HepG2 (cell line): ENCODE data around the gene HYAL1. TPM values are rescaled to one million over a fixed set of nuclear protein-coding genes. Genes with fewer than 3 reads are reported as not detected.
A peak's percentile ranks its signal among the peaks of the same experiment; 100 is the strongest.

Experiments used
- BATF2 ChIP-seq: sonication (generic); formaldehyde crosslinking; IDR thresholded peaks from 2 replicates; pipeline ENCODE4 v1.8.0; 2022; ENCODE audit warnings: mild to moderate bottlenecking, missing genetic modification reagents, moderate library complexity
- BRF2 ChIP-seq: sonication (generic); formaldehyde crosslinking; IDR thresholded peaks from 2 replicates; pipeline ENCODE4 v1.8.1; 2022; ENCODE audit warnings: mild to moderate bottlenecking, missing genetic modification reagents
- ETV5 ChIP-seq: IDR thresholded peaks from 2 replicates; pipeline ENCODE4 v1.6.1; 2018; ENCODE audit warnings: missing biosample characterization, missing genetic modification reagents, inconsistent platforms, borderline replicate concordance
- KDM5A ChIP-seq: fragments of 200-600 bp; sonication (generic); IDR thresholded peaks from 2 replicates; pipeline ENCODE4 v1.7.0; 2018; ENCODE audit warnings: antibody characterized with exemption, mild to moderate bottlenecking, low read length, borderline replicate concordance
- MAF1 ChIP-seq: sonication (generic); formaldehyde crosslinking; IDR thresholded peaks from 2 replicates; pipeline ENCODE4 v1.5.0; 2020; ENCODE audit warnings: missing genetic modification reagents, borderline replicate concordance
- MAFF ChIP-seq: IDR thresholded peaks from 2 replicates; pipeline ENCODE4 v1.6.1; 2011; ENCODE audit warnings: low read depth, low read length, improper control_type of control experiment
- REXO4 ChIP-seq: sonication (generic); formaldehyde crosslinking; IDR thresholded peaks from 2 replicates; pipeline ENCODE4 v1.8.0; 2022; ENCODE audit warnings: missing genetic modification reagents, mild to moderate bottlenecking, borderline replicate concordance
- RFX1 ChIP-seq: fragments of 450-650 bp; IDR thresholded peaks from 2 replicates; pipeline ENCODE4 v1.6.1; 2017
- RNF2 ChIP-seq: fragments of 450-650 bp; conservative IDR thresholded peaks from 2 replicates; pipeline ENCODE4 v1.6.1; 2016; ENCODE audit warnings: low read depth
- SOX5 ChIP-seq: IDR thresholded peaks from 2 replicates; pipeline ENCODE4 v1.6.1; 2016; ENCODE audit warnings: borderline replicate concordance
- ZBTB42 ChIP-seq: sonication (generic); formaldehyde crosslinking; IDR thresholded peaks from 2 replicates; pipeline ENCODE4 v1.5.0; 2020; ENCODE audit warnings: mild to moderate bottlenecking, missing genetic modification reagents
- ZFP36L2 ChIP-seq: sonication (generic); formaldehyde crosslinking; IDR thresholded peaks from 2 replicates; pipeline ENCODE4 v1.4.0; 2020; ENCODE audit warnings: missing genetic modification reagents
- ZNF317 ChIP-seq: sonication (generic); formaldehyde crosslinking; IDR thresholded peaks from 2 replicates; pipeline ENCODE4 v1.5.0; 2020; ENCODE audit warnings: mild to moderate bottlenecking, missing genetic modification reagents
- ZNF496 ChIP-seq: sonication (generic); formaldehyde crosslinking; IDR thresholded peaks from 2 replicates; pipeline ENCODE4 v1.8.1; 2023; ENCODE audit warnings: mild to moderate bottlenecking, moderate library complexity, missing genetic modification reagents; ENCODE audit not compliant: insufficient replicate concordance
- ZZZ3 ChIP-seq: sonication (generic); formaldehyde crosslinking; IDR thresholded peaks from 2 replicates; pipeline ENCODE4 v1.4.0; 2020; ENCODE audit warnings: missing genetic modification reagents, mild to moderate bottlenecking, borderline replicate concordance
- polyA plus RNA-seq, 8 experiments: library from polyadenylated mRNA; depleted of rRNA in 3 of 8; stranded (reverse) in 7 of 8; unstranded in 1 of 8; fragments of >200 nt; fragmentation: Illumina TruSeq in 4 of 8; extraction: Trizol in 4 of 8; gene quantifications; 2 replicates each; pipeline versions ENCODE4 v1.2.1 to v1.2.3, GENCODE V29; 2011 to 2016; ENCODE audit warnings: low read depth in 4 of 8, missing spikeins in 1 of 8, mixed read lengths in 1 of 8; ENCODE audit not compliant: insufficient read depth in 1 of 8
- total RNA-seq, 5 experiments: library from RNA; depleted of rRNA; stranded (reverse); fragments of >200 nt; fragmentation: Illumina TruSeq; extraction: Trizol; gene quantifications; 2 replicates each; pipeline ENCODE4 v1.2.3, GENCODE V29; 2016; ENCODE audit warnings: low read depth in 1 of 5
- TF ChIP-seq, protein P1 (sequence below): IDR thresholded peaks from 2 replicates; pipeline ENCODE4 v1.6.1; 2016; ENCODE audit warnings: low read depth, borderline replicate concordance
- TF ChIP-seq, protein P2 (sequence below): sonication (generic); formaldehyde crosslinking; IDR thresholded peaks from 2 replicates; pipeline ENCODE4 v1.5.0; 2020; ENCODE audit warnings: missing genetic modification reagents
- TF ChIP-seq, protein P3 (sequence below): sonication (generic); formaldehyde crosslinking; IDR thresholded peaks from 2 replicates; pipeline ENCODE4 v1.4.0; 2020; ENCODE audit warnings: missing genetic modification reagents
- TF ChIP-seq, protein P4 (sequence below): sonication (generic); formaldehyde crosslinking; IDR thresholded peaks from 2 replicates; pipeline ENCODE4 v1.5.0; 2020; ENCODE audit warnings: missing genetic modification reagents

Gene HYAL1
- total and polyA plus RNA-seq, 2 of the 13 experiments (the other 11 are each of a cell fraction or from before 2014, with no cell fraction given) = 76.5 to 193 TPM

DNA sequence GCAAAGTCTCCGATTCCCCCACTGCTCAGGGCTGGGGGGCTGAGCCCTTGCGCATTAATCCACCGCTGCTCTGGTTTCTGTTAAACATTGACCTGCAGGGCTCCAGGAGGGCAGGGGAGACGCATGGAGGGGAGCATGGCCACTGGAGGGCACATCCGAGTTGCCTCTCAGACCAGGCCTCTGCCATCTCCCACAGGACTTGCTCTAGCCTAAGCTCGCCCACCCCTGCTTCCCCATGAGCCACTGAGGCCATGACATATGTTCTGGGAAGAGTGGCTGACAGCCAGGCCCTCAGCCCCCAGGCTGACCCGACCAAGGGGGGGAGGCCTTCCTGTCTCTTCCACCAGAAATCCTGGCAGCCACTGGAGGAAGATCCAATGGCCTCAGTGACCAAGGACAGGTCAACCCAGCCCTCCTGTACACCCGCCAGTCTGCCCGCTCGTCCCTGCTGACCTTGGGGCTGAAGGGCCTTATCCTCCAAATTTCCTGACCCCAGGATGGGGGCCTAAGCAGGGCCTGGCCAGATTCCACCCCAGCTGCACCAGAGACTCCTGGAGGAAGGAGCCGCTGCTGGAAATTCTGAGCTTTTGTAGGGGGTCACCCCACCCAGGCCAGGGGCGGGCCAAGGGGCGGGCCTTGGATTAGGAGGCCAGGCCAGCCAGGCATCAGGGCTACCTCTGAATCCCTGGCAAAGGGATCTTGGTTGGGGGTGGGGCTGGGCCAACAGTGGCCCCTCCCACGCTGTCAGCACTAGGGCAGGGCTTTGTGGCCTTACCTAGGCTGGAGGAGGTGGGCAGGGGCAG lies at the start of gene HYAL1 (continued):
- TF ChIP-seq ZNF317 (peak; percentile 66; the same call in 1 of the 2 replicates), MAF1 (CRISPR knock-in tag) (peak; percentile 70; the same call in 1 of the 2 replicates), KDM5A (peak; percentile 20; the same call in 1 of the 2 replicates), BATF2 (CRISPR knock-in tag) (no peak), REXO4 (CRISPR knock-in tag) (no peak), ZZZ3 (CRISPR knock-in tag) (no peak), ZBTB42 (CRISPR knock-in tag) (peak; percentile 81; the same call in 1 of the 2 replicates), BRF2 (peak; percentile 91; the same call in 1 of the 2 replicates), SOX5 (CRISPR knock-in tag) (0 out of 2 replicates have a peak, but pooled peaks have one; percentile 18), RFX1 (no peak), ETV5 (no peak; the same call in 1 of the 2 replicates), MAFF (no peak), ZNF496 (CRISPR knock-in tag) (no peak), ZFP36L2 (CRISPR knock-in tag) (no peak), RNF2 (no peak)
- TF ChIP-seq, protein P1, sequence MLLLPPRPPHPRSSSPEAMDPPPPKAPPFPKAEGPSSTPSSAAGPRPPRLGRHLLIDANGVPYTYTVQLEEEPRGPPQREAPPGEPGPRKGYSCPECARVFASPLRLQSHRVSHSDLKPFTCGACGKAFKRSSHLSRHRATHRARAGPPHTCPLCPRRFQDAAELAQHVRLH (CRISPR knock-in tag) = 0 out of 2 replicates have a peak, but pooled peaks have one; percentile 12
- TF ChIP-seq, protein P2, sequence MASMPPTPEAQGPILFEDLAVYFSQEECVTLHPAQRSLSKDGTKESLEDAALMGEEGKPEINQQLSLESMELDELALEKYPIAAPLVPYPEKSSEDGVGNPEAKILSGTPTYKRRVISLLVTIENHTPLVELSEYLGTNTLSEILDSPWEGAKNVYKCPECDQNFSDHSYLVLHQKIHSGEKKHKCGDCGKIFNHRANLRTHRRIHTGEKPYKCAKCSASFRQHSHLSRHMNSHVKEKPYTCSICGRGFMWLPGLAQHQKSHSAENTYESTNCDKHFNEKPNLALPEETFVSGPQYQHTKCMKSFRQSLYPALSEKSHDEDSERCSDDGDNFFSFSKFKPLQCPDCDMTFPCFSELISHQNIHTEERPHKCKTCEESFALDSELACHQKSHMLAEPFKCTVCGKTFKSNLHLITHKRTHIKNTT = no peak
- TF ChIP-seq, protein P3, sequence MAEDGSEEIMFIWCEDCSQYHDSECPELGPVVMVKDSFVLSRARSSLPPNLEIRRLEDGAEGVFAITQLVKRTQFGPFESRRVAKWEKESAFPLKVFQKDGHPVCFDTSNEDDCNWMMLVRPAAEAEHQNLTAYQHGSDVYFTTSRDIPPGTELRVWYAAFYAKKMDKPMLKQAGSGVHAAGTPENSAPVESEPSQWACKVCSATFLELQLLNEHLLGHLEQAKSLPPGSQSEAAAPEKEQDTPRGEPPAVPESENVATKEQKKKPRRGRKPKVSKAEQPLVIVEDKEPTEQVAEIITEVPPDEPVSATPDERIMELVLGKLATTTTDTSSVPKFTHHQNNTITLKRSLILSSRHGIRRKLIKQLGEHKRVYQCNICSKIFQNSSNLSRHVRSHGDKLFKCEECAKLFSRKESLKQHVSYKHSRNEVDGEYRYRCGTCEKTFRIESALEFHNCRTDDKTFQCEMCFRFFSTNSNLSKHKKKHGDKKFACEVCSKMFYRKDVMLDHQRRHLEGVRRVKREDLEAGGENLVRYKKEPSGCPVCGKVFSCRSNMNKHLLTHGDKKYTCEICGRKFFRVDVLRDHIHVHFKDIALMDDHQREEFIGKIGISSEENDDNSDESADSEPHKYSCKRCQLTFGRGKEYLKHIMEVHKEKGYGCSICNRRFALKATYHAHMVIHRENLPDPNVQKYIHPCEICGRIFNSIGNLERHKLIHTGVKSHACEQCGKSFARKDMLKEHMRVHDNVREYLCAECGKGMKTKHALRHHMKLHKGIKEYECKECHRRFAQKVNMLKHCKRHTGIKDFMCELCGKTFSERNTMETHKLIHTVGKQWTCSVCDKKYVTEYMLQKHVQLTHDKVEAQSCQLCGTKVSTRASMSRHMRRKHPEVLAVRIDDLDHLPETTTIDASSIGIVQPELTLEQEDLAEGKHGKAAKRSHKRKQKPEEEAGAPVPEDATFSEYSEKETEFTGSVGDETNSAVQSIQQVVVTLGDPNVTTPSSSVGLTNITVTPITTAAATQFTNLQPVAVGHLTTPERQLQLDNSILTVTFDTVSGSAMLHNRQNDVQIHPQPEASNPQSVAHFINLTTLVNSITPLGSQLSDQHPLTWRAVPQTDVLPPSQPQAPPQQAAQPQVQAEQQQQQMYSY (CRISPR knock-in tag) = peak; percentile 31; the same call in 1 of the 2 replicates
- TF ChIP-seq, protein P4, sequence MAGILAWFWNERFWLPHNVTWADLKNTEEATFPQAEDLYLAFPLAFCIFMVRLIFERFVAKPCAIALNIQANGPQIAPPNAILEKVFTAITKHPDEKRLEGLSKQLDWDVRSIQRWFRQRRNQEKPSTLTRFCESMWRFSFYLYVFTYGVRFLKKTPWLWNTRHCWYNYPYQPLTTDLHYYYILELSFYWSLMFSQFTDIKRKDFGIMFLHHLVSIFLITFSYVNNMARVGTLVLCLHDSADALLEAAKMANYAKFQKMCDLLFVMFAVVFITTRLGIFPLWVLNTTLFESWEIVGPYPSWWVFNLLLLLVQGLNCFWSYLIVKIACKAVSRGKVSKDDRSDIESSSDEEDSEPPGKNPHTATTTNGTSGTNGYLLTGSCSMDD (CRISPR knock-in tag) = no peak
